ENCODE results near the gene SRRM4.

DNA sequence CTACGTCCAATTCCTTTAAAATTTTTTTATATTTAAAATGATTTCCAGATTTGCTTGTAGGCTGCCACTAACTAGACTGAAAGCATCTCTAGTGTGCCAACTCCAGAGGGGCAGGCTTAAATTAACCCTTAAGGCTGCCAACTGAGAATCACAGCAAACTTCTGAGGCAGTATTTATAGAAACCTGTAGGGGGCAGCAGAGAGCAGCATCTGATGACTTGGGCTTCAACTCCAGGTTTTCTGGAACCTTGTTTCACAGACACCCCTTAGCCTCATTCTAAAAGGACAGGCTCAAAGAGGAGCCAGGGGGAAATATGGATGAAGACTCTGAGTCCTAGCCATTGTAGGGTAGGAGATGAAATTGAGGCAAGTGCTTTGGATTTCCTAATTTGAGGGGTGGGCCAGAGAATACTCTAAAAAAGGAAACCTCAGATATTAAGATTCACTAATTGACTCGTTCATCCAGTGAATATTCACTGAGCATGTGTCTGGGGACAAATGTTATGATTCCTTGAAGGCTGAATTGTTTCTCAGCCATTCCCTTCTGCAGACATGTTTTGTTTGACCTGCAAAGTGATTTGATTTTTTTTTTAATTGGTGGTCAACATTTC is 134.1 kb downstream of the SRRM4 start:
- TF ChIP-seq, protein P1, sequence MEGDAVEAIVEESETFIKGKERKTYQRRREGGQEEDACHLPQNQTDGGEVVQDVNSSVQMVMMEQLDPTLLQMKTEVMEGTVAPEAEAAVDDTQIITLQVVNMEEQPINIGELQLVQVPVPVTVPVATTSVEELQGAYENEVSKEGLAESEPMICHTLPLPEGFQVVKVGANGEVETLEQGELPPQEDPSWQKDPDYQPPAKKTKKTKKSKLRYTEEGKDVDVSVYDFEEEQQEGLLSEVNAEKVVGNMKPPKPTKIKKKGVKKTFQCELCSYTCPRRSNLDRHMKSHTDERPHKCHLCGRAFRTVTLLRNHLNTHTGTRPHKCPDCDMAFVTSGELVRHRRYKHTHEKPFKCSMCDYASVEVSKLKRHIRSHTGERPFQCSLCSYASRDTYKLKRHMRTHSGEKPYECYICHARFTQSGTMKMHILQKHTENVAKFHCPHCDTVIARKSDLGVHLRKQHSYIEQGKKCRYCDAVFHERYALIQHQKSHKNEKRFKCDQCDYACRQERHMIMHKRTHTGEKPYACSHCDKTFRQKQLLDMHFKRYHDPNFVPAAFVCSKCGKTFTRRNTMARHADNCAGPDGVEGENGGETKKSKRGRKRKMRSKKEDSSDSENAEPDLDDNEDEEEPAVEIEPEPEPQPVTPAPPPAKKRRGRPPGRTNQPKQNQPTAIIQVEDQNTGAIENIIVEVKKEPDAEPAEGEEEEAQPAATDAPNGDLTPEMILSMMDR (IDR thresholded peaks at IDR 0.05), result peak; percentile 62 to 80 (median 71)
- TF ChIP-seq POLR2A (IDR thresholded peaks at IDR 0.05), result no peak
